RKO (cell line): ENCODE measurements around the gene ST3GAL3.

Experiments used
- DNase-seq: peaks from one replicate; pipeline ENCODE4 v3.0.0-alpha.2; 2016; ENCODE audit warnings: low spot score

The ST3GAL3 gene

GRCh38 chr1:43914576-43915525, 207.5 kb downstream of the ST3GAL3 start:
- no peak for DNase-seq

DNA sequence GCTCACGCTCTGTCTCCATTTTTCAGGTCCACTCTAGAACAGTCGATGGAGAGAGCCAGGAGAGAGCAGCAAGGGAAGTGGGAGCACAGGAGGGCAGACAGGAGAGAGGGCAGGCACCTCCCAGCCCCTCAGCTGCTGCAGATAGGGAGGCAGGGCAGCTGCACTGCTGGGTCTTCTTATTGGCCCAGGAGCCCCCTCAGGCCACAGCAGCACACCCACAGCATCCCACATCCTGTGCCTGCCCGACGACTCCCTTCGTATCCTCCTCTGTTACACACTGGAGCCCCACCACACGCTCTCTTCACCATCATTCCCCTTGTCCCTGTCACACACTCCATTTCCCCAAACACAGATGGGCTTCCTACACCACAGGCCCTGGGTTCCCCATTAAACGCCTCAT, 212.6 kb downstream of the ST3GAL3 start:
- DNase-seq = no peak

DNA sequence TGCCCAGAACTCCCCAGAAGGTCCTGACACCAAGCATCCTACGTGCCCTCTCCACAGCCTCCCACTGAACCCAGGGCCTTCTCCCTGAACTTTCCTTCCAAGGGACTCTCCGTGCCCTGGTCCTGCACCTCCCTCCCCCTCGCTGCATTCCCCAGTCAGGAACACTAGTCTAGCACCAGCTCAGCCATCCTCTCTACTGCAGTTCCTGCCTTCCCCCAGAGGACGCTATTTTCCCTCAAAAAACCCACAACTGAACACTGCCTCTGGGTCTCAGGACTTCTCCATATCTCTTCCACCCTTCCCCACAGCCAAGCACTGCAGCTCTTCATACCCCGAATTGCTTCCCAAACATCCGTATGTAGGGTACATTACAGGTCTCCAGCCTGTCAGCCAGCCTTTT, 213.7 kb downstream of the ST3GAL3 start:
- no peak for DNase-seq

GRCh38 chr1:43924516-43924915, 217.2 kb downstream of the ST3GAL3 start:
- no peak for DNase-seq

GRCh38 chr1:43925846-43926245, 218.5 kb downstream of the ST3GAL3 start:
- DNase-seq = no peak

GRCh38 chr1:43930168-43930948, 223.0 kb downstream of the ST3GAL3 start:
- no peak for DNase-seq

DNA sequence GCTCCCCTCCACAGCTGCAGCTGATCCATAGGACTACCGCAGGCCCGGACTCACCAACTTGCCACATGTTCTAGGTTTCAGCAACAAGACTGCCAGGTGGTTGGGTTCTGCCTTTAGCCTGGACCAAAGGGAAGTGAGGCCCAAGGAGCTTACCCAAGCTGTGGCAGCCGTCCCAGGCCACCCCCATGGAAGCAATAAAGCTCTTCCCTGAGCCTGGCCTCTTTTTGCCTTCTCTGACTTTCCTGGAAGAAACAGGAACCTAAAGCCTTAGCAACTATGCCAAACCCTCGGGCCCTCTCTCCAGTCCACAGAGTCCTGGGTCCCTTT, 223.6 kb downstream of the ST3GAL3 start:
- DNase-seq = no peak

DNA sequence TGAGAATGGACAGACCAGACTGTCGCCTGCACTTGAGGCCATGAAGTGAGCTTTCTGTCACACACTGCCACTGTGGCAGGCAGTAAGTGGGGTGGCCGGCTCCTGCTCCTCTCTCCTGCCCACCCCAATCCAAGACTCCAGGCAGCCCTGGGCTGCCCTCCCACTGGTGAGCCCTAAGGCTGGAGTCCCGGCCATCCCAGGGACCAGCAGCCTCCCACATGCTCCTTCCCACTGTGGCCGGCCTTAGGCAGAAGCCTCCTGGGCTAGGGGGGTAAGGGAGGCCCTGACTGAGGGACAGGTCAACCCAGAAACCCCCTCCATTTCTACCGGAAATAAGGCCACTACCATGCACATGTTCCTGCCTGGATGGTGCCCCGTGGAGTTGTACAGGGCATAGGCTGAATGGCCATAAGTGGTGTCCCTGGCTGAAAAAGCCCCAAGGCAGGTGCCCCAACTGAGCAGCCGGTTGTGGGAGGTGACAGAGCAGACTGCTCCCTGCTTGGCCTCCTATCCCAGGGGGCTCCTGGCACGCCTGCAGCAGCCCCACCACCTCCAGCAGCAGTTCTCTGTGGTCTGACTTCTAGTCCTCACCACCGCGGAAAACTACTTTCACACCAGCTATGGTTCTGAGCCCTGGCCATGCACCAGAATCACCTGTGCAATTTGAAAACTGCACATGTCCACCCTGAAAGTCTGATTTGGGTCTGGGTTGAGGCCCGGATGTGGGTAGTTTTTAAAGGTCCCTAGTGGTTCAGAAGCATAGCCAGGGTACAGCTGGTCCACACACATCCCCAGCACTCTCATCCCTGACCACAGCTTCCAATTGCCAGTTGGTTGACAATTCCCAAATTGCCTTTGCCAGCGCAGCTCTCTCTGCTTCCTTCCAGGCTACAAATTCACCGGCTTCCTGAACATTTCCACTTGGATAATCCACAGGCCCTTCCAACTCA, 224.7 kb downstream of the ST3GAL3 start:
- no peak for DNase-seq

DNA sequence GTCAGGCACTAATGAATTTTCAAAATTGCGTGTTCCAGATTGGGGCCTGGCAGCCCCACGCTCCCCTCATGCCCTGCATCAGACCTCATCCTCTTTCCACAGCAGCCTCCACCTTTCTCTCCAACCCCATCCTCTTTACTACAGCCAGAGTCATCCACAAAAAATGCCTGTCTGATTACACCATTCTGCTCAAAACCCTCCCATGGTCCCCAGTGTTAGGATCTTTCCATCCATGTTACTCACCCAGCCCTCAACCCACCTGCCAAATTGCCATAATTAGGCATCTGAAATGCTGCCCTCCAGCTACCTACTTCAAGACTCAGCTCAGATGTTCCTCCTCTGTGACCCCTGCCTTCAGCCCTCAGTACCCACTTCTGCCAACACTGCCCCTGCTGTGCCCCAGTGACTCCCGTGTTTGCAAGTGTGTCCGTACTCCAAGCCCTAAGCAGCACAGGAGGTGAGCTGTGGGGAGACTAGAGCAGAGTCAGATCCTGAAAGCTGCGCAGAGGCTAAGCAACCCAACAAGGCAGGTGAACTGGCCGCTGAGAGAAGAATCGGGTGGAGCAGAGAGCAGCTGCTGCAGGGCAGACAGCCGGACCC, 225.6 kb downstream of the ST3GAL3 start:
- DNase-seq = no peak

GRCh38 chr1:43933386-43934100, 226.2 kb downstream of the ST3GAL3 start, which contains the start of gene ARTN:
TSS of gene ARTN (plus strand) at chr1:43933801. CDS start at chr1:43935657, 1,856 bp downstream.
- DNase-seq = no peak

- peak; percentile 56 for DNase-seq
Measured at GRCh38 chr1:43934101-43934985, 227.0 kb downstream of the ST3GAL3 start.

DNA sequence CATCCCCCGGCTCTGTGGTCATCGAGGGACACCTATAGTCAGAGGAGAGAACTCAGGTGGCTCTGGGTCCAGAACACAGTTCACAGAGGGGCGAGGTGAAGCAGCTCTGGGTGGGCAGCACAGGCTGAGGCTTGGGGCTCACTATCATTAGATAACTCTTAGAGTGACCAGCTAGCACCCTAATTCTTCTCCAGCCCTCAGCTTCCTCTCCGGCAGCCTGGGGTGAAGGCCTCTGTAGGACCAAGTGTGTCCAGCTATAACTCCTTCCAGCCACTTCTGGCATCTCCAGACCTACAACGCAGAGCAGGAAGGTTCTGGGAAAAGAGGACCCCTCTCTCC, 227.6 kb downstream of the ST3GAL3 start:
- DNase-seq = no peak

- no peak for DNase-seq
Measured at GRCh38 chr1:43935711-43936427, 228.5 kb downstream of the ST3GAL3 start.

DNA sequence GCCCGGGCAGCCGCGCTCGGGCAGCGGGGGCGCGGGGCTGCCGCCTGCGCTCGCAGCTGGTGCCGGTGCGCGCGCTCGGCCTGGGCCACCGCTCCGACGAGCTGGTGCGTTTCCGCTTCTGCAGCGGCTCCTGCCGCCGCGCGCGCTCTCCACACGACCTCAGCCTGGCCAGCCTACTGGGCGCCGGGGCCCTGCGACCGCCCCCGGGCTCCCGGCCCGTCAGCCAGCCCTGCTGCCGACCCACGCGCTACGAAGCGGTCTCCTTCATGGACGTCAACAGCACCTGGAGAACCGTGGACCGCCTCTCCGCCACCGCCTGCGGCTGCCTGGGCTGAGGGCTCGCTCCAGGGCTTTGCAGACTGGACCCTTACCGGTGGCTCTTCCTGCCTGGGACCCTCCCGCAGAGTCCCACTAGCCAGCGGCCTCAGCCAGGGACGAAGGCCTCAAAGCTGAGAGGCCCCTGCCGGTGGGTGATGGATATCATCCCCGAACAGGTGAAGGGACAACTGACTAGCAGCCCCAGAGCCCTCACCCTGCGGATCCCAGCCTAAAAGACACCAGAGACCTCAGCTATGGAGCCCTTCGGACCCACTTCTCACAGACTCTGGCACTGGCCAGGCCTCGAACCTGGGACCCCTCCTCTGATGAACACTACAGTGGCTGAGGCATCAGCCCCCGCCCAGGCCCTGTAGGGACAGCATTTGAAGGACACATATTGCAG, 229.3 kb downstream of the ST3GAL3 start:
- DNase-seq = no peak

DNA sequence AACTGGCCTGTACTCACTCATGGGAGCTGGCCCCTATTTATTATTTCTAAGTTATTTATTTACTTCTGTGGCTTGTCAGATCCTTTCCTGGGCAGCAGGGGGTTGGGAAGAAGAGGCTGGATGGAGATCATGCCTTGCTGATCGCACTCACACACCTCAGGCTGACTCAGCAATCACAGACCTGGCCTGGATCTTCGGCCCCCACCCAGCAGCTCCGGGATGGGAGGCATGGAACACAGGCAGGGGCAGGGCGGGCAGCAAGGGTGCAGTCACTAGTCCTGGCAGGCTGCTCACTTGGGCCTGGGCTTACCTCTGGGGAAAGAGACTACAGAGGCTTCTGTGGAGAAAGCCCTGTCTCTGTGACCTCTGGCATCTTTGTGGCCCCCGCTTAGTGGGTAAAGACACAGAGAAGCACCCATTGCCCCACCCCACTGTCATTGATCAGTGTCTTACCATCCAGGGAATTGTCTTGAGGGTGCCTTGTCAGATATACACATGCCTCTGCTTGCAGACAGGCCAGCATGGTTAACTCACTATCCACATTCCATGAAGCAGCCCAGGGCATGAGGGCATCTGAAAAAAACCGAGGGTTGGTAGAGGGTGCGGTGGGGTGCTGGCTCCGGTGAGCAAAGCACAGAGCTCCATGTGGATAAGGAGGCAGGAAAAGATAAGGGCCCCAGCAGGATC, 230.0 kb downstream of the ST3GAL3 start:
- no peak for DNase-seq

DNA sequence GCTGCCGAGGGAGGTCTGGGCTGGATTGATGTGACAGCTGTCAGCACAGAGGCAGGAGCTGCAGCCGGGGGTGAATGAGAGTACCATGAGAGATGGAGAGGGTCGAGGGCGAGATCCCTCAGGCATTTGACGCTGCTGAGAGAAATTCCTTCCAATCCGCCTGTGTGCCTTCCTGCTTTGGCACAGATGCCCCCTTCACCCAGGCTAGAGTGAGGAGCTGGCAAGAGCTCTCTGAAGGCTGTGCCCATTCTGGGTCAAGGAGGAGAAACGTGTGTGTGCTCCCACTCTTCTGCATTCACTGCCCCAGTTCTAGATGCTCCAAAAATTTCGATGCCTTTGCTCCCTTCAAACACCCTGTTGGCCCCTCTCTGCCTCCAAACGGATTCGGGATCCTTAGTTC, 231.0 kb downstream of the ST3GAL3 start:
- no peak for DNase-seq

- no peak for DNase-seq
Measured at GRCh38 chr1:43938892-43939587, 231.7 kb downstream of the ST3GAL3 start.
